GM10266 (cell line): ENCODE results near the gene TIMM8B.

ENCODE experiments used
- DNase-seq: peaks from one replicate; pipeline ENCODE4 v3.0.0; 2012; ENCODE audit errors: extremely low spot score
- TF ChIP-seq, protein P1 (sequence below): IDR thresholded peaks from 2 replicates; pipeline ENCODE4 v1.5.1; 2012; ENCODE audit warnings: mild to moderate bottlenecking, low read depth; ENCODE audit not compliant: control insufficient read depth, insufficient read depth; ENCODE audit errors: missing control alignments

TIMM8B gene, protein sequence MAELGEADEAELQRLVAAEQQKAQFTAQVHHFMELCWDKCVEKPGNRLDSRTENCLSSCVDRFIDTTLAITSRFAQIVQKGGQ

DNA sequence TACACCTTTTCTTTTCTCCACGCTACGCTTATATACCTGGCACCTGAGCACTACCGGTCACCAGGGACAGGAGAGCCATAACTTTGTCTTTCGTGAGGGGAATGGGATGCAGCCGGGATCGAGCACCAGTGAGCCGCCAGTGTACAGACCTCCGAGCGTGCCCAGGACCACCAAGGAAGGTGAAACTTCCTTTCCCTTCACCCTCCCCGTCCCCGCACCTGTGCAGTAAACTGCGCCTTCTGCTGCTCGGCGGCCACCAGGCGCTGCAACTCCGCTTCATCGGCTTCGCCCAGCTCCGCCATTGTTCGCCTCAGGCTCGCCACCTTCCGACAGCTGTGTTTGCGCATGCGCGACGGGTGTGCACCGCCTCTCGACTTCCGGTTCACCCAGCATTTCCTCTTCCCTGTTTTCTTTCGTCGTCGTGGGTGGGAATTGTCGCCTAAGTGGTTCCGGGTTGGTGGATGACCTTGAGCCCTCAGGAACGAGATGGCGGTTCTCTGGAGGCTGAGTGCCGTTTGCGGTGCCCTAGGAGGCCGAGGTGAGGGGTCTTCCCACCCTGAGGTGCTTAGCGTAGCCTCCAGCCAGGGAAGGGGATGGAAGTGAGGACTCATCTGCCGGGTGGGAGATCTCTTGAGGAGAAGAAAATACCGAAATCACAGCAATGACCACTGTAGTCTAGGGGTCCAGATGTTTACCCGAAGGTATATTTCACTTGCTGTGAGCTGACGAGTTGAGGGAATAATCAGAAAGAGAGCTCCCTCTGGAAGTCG, at the start of gene TIMM8B, which contains the start of gene SDHD:
TIMM8B (minus strand) TSS at position 335 of the 770 bp plus-strand sequence; CDS start at position 302, 33 bp downstream.
SDHD (plus strand) TSS at position 452 of the 770 bp plus-strand sequence; CDS start at position 487, 35 bp downstream.
- TF ChIP-seq, protein P1, sequence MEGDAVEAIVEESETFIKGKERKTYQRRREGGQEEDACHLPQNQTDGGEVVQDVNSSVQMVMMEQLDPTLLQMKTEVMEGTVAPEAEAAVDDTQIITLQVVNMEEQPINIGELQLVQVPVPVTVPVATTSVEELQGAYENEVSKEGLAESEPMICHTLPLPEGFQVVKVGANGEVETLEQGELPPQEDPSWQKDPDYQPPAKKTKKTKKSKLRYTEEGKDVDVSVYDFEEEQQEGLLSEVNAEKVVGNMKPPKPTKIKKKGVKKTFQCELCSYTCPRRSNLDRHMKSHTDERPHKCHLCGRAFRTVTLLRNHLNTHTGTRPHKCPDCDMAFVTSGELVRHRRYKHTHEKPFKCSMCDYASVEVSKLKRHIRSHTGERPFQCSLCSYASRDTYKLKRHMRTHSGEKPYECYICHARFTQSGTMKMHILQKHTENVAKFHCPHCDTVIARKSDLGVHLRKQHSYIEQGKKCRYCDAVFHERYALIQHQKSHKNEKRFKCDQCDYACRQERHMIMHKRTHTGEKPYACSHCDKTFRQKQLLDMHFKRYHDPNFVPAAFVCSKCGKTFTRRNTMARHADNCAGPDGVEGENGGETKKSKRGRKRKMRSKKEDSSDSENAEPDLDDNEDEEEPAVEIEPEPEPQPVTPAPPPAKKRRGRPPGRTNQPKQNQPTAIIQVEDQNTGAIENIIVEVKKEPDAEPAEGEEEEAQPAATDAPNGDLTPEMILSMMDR, result peak; percentile 40
- DNase-seq, result peak; percentile 88

DNA sequence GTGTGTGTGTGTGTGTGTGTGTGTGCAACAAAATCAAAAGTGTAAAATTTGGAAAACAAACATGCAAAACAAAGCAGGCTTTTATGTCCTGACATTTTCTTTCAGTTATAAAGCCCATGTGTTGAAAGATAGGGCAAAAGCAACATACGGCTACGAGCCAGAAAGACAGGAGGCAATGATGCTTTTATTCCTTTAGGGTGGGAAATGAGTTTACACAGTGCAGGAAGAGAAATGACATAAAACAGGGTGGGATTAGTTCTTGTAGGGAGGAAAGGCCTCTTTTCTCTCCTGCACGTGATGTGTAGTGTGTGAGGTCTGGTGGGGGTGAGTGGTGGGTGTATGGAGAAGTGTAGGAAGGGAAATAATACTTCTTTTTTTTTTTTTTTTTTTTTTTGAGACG, 47.9 kb upstream of the TIMM8B start:
- no peak for DNase-seq

DNA sequence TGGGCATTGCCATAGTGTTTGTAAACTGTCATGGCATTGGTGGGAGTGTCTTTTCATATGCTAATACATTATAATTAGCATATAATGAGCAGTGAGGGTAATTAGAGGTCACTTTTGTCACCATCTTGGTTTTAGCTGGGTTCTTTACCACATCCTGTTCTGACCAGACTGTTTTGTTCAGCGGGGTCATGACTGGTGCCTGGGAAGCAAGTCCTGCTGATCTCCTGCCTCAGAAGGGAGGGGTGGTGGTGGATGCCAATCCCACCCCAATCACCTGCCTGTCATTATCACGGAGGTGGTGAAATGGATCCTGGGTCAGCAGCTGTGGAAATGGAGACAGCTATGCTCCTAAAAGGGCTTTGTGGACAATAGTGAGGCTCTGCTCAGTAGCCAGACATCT, 46.2 kb upstream of the TIMM8B start:
- TF ChIP-seq, protein P1, result no peak
- no peak for DNase-seq

More for the DNA sequence above, 47.9 kb upstream of the TIMM8B start:
- TF ChIP-seq, protein P1, result no peak

DNA sequence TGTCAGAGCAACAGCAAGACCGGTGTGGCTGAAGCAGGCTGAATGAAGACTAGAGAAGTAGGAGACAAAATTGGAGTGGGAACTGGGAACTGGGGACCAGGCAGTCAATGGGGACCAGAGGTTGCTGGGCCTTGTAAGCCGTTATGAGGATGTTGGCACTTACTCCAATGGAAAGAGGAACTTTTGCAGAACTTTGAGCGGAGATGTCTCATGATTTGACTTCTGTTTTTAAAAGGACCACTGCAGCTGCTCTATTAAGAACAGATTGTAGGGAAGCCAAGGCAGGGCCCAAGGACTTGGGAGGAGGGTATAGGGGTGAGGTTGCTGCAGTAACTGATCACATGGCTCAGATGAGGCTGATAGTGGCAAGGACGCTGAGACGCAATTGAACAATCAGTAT, 43.1 kb upstream of the TIMM8B start:
- no peak for DNase-seq
- TF ChIP-seq, protein P1, result no peak

DNA sequence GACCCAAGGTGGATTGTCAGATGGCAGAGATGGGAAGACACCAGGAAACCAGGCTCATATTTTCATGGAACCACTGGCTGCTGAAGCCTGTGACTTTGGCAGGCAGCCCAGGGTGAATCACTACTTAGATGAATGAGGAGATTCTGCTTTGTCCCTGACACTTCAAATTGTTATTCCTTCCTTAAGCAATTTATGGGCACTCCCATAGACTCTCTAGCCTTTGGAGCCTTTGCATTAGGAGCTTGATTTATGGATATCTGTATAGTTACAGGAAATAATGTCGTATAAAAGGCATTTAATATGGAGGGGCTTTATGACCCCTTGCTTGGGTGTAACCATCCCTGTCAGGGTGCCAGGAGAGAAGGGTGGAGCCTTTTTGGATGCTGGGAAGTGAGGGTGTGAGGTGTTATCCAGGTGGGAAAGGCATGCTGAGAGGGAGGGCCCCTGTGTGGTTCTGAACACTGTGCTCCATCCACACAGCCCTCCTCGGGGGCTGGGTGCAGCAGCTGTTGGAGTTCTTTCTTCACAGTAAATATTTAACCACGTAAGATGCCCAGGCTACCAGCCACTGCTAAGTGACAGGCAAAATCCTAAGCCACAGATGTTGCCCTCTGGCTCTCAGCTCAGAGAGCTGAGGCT, 42.0 kb upstream of the TIMM8B start:
- TF ChIP-seq, protein P1, result no peak
- DNase-seq, result no peak

DNA sequence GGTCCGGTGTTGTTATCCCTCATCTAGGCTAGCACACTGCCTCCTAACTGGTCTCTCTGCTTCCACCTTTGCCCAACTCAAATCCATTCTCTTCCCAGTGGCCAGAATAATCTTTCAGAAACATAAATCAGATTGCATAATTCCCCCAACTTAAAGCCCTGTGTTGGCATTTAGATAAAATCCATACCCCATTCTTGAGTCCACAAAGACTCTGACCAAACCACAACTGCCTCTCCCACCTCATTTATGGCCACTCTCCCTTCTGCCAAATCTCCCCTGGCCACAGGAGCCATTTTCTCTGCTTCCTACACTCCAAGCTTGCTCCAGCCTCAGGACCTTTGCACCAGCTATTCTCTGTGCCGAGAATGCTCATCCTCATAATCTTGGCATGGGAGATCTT, 40.5 kb upstream of the TIMM8B start:
- TF ChIP-seq, protein P1, result no peak
- no peak for DNase-seq

DNA sequence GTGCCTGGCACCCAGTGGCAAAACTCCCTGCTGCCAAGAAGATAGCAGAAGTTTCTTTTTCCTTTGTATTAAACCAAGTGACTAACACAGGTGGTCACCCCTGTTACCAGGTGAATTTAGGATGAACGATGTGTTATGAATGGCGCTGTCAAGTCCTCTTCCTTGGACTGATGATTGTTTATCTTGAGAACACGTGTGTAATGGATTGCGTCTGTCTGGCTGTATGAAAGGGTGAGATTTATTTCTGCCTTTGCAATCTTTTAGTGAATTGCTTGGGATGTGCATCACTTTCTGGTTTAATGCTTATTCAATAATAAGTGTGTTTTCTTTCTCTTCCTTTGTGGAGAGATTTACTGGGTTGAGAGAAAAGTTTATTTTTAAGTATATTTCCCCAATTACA, 36.6 kb upstream of the TIMM8B start:
- DNase-seq, result no peak
- TF ChIP-seq, protein P1, result no peak
